H1 (cell line): Measurements from ENCODE around the gene OR52R1. TPM values are rescaled to one million over a fixed set of nuclear protein-coding genes. Genes with fewer than 3 reads are reported as not detected.

Source experiments
- CTCF ChIA-PET: fragments of 300-600 bp; sonication (Branson Sonifier 250); formaldehyde crosslinking; loops from one replicate; lab custom pipeline; 2021; ENCODE audit not compliant: partially characterized antibody; lab: Charles Lee
- POLR2A ChIA-PET: fragments of 300-600 bp; sonication (Branson Sonifier 250); formaldehyde crosslinking; loops from one replicate; lab custom pipeline; 2021; ENCODE audit warnings: inconsistent platforms; ENCODE audit not compliant: partially characterized antibody; lab: Charles Lee
- DNase-seq, 2 experiments: peaks; one replicate each; pipeline versions ENCODE4 v3.0.0 to v3.0.0-alpha.2; 2010 to 2022; ENCODE audit warnings: low spot score in 2 of 2, low read depth in 1 of 2, mixed read lengths in 1 of 2
- FAIRE-seq: peaks from 2 replicates; lab custom pipeline; 2011; peaks lifted over from hg19 to GRCh38; lab: Jason Lieb, UNC
- H2AFZ ChIP-seq: 2 replicates; pipeline ENCODE4 v1.8.1; 2012; ENCODE audit warnings: low read length, inconsistent platforms
- H2AK5ac ChIP-seq: 2 replicates; pipeline ENCODE4 v1.6.1; 2013; ENCODE audit warnings: low read depth, low read length
- H2BK120ac ChIP-seq: replicated peaks from 2 replicates; pipeline ENCODE3; 2013; ENCODE audit warnings: low read depth, low read length, inconsistent platforms
- H2BK12ac ChIP-seq: 2 replicates; pipeline ENCODE4 v1.6.1; 2013; ENCODE audit warnings: low read depth, low read length
- H2BK15ac ChIP-seq: 2 replicates; pipeline ENCODE4 v1.6.1; 2013; ENCODE audit warnings: low read length
- H2BK20ac ChIP-seq: 2 replicates; pipeline ENCODE4 v1.6.1; 2013; ENCODE audit warnings: low read length
- H2BK5ac ChIP-seq: 2 replicates; pipeline ENCODE4 v1.6.1; 2013; ENCODE audit warnings: low read depth, low read length
- H3K14ac ChIP-seq: 2 replicates; pipeline ENCODE4 v1.6.1; 2013; ENCODE audit warnings: inconsistent platforms; ENCODE audit not compliant: insufficient read length
- H3K18ac ChIP-seq: 2 replicates; pipeline ENCODE4 v1.6.1; 2013; ENCODE audit warnings: low read length; ENCODE audit errors: extremely low read depth
- H3K23ac ChIP-seq: 2 replicates; pipeline ENCODE4 v1.6.1; 2013; ENCODE audit warnings: inconsistent platforms; ENCODE audit not compliant: insufficient read length
- H3K23me2 ChIP-seq: 2 replicates; pipeline ENCODE4 v1.6.1; 2013; ENCODE audit warnings: low read depth, low read length
- H3K27ac ChIP-seq: 2 replicates; pipeline ENCODE4 v1.6.1; 2011; ENCODE audit warnings: low read depth, low read length, inconsistent platforms
- H3K27me3 ChIP-seq, 4 experiments: replicated peaks in 1 of 4; 1 replicate in 1 of 4; 2 replicates in 3 of 4; pipeline versions ENCODE4 v1.6.1 to v1.8.1; 2011 to 2013; ENCODE audit warnings: low read length in 3 of 4, mild to moderate bottlenecking in 3 of 4, inconsistent platforms in 2 of 4, mixed read lengths in 2 of 4, moderate library complexity in 1 of 4; ENCODE audit not compliant: control insufficient read depth in 3 of 4, insufficient read depth in 3 of 4; ENCODE audit errors: extremely low read depth in 1 of 4
- H3K36me3 ChIP-seq, 4 experiments: 2 replicates each; pipeline versions ENCODE4 v1.6.1 to v1.8.1; 2011 to 2013; ENCODE audit warnings: mild to moderate bottlenecking in 4 of 4, low read length in 3 of 4, moderate library complexity in 2 of 4, control low read depth in 1 of 4, inconsistent platforms in 1 of 4; ENCODE audit not compliant: insufficient read depth in 4 of 4, control insufficient read depth in 2 of 4
- H3K4ac ChIP-seq: replicated peaks from 2 replicates; pipeline ENCODE3; 2013; ENCODE audit warnings: low read length, low read depth, mixed read lengths, inconsistent platforms; ENCODE audit not compliant: insufficient read length
- H3K4me1 ChIP-seq, 4 experiments: replicated peaks in 1 of 4; 1 replicate in 1 of 4; 2 replicates in 3 of 4; pipeline versions ENCODE4 v1.6.1 to v1.8.1; 2011 to 2013; ENCODE audit warnings: low read length in 3 of 4, inconsistent platforms in 2 of 4, mixed read lengths in 1 of 4; ENCODE audit not compliant: insufficient read depth in 4 of 4, control insufficient read depth in 3 of 4
- H3K4me2 ChIP-seq, 2 experiments: 2 replicates each; pipeline versions ENCODE4 v1.6.1 to v1.8.1; 2011 to 2013; ENCODE audit warnings: low read depth in 2 of 2, low read length in 2 of 2, control low read depth in 1 of 2, inconsistent platforms in 1 of 2, mild to moderate bottlenecking in 1 of 2; ENCODE audit not compliant: insufficient read depth in 1 of 2
- H3K4me3 ChIP-seq, 4 experiments: fragments of 200-600, 300-600 bp in 1 of 4; sonication (generic), shearing (Covaris generic), sonication (Bioruptor Twin) in 1 of 4; 2 replicates each; pipeline versions ENCODE4 v1.5.1 to v1.8.1; 2011 to 2016; ENCODE audit warnings: low read length in 4 of 4, low read depth in 3 of 4, control low read depth in 2 of 4, inconsistent platforms in 2 of 4, mild to moderate bottlenecking in 2 of 4, mixed read lengths in 1 of 4, moderate library complexity in 1 of 4; ENCODE audit not compliant: insufficient read depth in 2 of 4; ENCODE audit errors: extremely low read depth in 1 of 4
- H3K56ac ChIP-seq: replicated peaks from 2 replicates; pipeline ENCODE3; 2013; ENCODE audit warnings: low read depth, mild to moderate bottlenecking, mixed read lengths, low read length, inconsistent platforms; ENCODE audit not compliant: insufficient read length
- H3K79me1 ChIP-seq: 2 replicates; pipeline ENCODE4 v1.6.1; 2013; ENCODE audit warnings: low read depth, low read length, control low read depth
- H3K79me2 ChIP-seq, 2 experiments: 2 replicates each; pipeline versions ENCODE4 v1.6.1 to v1.8.1; 2012 to 2013; ENCODE audit warnings: low read length in 2 of 2, mild to moderate bottlenecking in 2 of 2, inconsistent platforms in 1 of 2; ENCODE audit not compliant: insufficient read depth in 2 of 2, control insufficient read depth in 1 of 2
- H3K9ac ChIP-seq, 4 experiments: replicated peaks in 1 of 4; 1 replicate in 1 of 4; 2 replicates in 3 of 4; pipeline versions ENCODE4 v1.6.1 to v1.8.1; 2011 to 2013; ENCODE audit warnings: low read depth in 3 of 4, low read length in 3 of 4, control low read depth in 2 of 4, mild to moderate bottlenecking in 2 of 4, moderate library complexity in 2 of 4, inconsistent platforms in 1 of 4; ENCODE audit errors: extremely low read depth in 1 of 4
- H3K9me3 ChIP-seq, 2 experiments: 2 replicates each; pipeline versions ENCODE4 v1.6.1 to v1.8.1; 2012 to 2013; ENCODE audit warnings: mild to moderate bottlenecking in 2 of 2, moderate library complexity in 2 of 2, control low read depth in 1 of 2, inconsistent platforms in 1 of 2, low read depth in 1 of 2, low read length in 1 of 2, mixed read lengths in 1 of 2; ENCODE audit not compliant: insufficient read depth in 2 of 2
- H4K20me1 ChIP-seq, 2 experiments: replicated peaks in 1 of 2; 2 replicates each; pipeline versions ENCODE3 to v1.8.1; 2011 to 2013; ENCODE audit warnings: inconsistent platforms in 2 of 2, low read length in 2 of 2, mild to moderate bottlenecking in 1 of 2; ENCODE audit not compliant: insufficient read depth in 2 of 2, control insufficient read depth in 1 of 2
- H4K5ac ChIP-seq: 2 replicates; pipeline ENCODE4 v1.6.1; 2013; ENCODE audit warnings: low read length, low read depth, mixed read lengths, inconsistent platforms; ENCODE audit not compliant: insufficient read length
- H4K8ac ChIP-seq: 2 replicates; pipeline ENCODE4 v1.8.0; 2013; ENCODE audit warnings: mild to moderate bottlenecking, moderate library complexity, low read length, inconsistent platforms; ENCODE audit not compliant: insufficient read depth; ENCODE audit errors: extremely low read depth
- H4K91ac ChIP-seq: replicated peaks from 2 replicates; pipeline ENCODE3; 2013; ENCODE audit warnings: low read length, mixed read lengths, inconsistent platforms; ENCODE audit not compliant: insufficient read length
- CHD1 ChIP-seq: IDR thresholded peaks from 2 replicates; pipeline ENCODE4 v1.6.1; 2012; ENCODE audit warnings: low read depth, low read length, improper control_type of control experiment
- E2F6 ChIP-seq: IDR thresholded peaks from 2 replicates; pipeline ENCODE4 v1.6.1; 2012; ENCODE audit warnings: inconsistent platforms
- EGR1 ChIP-seq: IDR thresholded peaks from 2 replicates; pipeline ENCODE4 v1.6.1; 2011; ENCODE audit warnings: low read depth, low read length, borderline replicate concordance
- POLR2A ChIP-seq, 2 experiments: IDR thresholded peaks; 1 replicate in 1 of 2; 2 replicates in 1 of 2; pipeline ENCODE4 v1.6.1; 2011; ENCODE audit warnings: low read depth in 2 of 2, low read length in 2 of 2, mild to moderate bottlenecking in 2 of 2; ENCODE audit errors: control extremely low read depth in 1 of 2
- RAD21 ChIP-seq, 2 experiments: IDR thresholded peaks in 1 of 2; conservative IDR thresholded peaks in 1 of 2; 2 replicates each; pipeline ENCODE4 v1.6.1; 2011; ENCODE audit warnings: low read depth in 2 of 2, low read length in 2 of 2, improper control_type of control experiment in 1 of 2, inconsistent platforms in 1 of 2, mild to moderate bottlenecking in 1 of 2, moderate library complexity in 1 of 2
- RXRA ChIP-seq: IDR thresholded peaks from 2 replicates; pipeline ENCODE4 v1.6.1; 2011; ENCODE audit warnings: low read depth, mild to moderate bottlenecking, low read length, moderate library complexity; ENCODE audit not compliant: insufficient read depth
- SIN3A ChIP-seq, 2 experiments: IDR thresholded peaks in 1 of 2; conservative IDR thresholded peaks in 1 of 2; 2 replicates each; pipeline ENCODE4 v1.6.1; 2011 to 2012; ENCODE audit warnings: low read length in 2 of 2, improper control_type of control experiment in 1 of 2, low read depth in 1 of 2, mild to moderate bottlenecking in 1 of 2
- USF2 ChIP-seq: IDR thresholded peaks from 2 replicates; pipeline ENCODE4 v1.6.1; 2011; ENCODE audit warnings: low read length, improper control_type of control experiment
- YY1 ChIP-seq: IDR thresholded peaks from 2 replicates; pipeline ENCODE4 v1.6.1; 2011; ENCODE audit warnings: low read depth, mild to moderate bottlenecking, low read length
- polyA plus RNA-seq, 7 experiments: library from polyadenylated mRNA; depleted of rRNA in 3 of 7; stranded (reverse) in 5 of 7; unstranded in 2 of 7; fragments of >200 nt in 5 of 7; fragments of 200-250 nt in 2 of 7; gene quantifications; 1 replicate in 5 of 7; 2 replicates in 1 of 7; 4 replicates in 1 of 7; pipeline versions ENCODE4 v1.2.1 to v1.2.3, GENCODE V29; 2011 to 2013; ENCODE audit warnings: missing spikeins in 2 of 7, mixed read lengths in 2 of 7
- total RNA-seq: library from RNA; stranded (reverse); fragmentation: NEBNext Ultra II Directional; extraction: Animal tissue kit (Norgen Biotek cat#: 25700); gene quantifications from 2 replicates; pipeline ENCODE4 v1.2.1, GENCODE V29; 2021
- TF ChIP-seq, protein P1 (sequence below), 3 experiments: IDR thresholded peaks; 1 replicate in 2 of 3; 2 replicates in 1 of 3; pipeline versions ENCODE4 v1.5.1 to v1.6.1; 2011; ENCODE audit warnings: low read length in 3 of 3, mild to moderate bottlenecking in 3 of 3, inconsistent platforms in 2 of 3, low read depth in 1 of 3, moderate library complexity in 1 of 3; ENCODE audit not compliant: insufficient read depth in 1 of 3; ENCODE audit errors: control extremely low read depth in 1 of 3

The OR52R1 gene
- total and polyA plus RNA-seq, 2 of the 8 experiments (the other 6 are each of a cell fraction or from before 2014, with no cell fraction given): not detected

GRCh38 chr11:4768094-4768493 lies 36.1 kb downstream of the OR52R1 start:
- Histone ChIP-seq H3K79me1 (no peaks in the 10 kb centered on the region), H2BK120ac (no peak overlapping the region), H4K5ac (no peak overlapping the region), H3K23me2 (no peaks in the 10 kb centered on the region), H3K27ac (no peak overlapping the region), H3K4me1 (no peaks in the 10 kb centered on the region), H3K14ac (no peak overlapping the region), H2AK5ac (no peak overlapping the region), H3K4ac (no peak overlapping the region), H3K27me3 (no peaks in the 10 kb centered on the region), H3K9me3 (no peaks in the 10 kb centered on the region), H3K4me2 (no peak overlapping the region), H4K20me1 (no peaks in the 10 kb centered on the region), H4K91ac (no peak overlapping the region), H3K36me3 (no peaks in the 10 kb centered on the region), H2BK15ac (no peak overlapping the region), H3K9ac (no peak overlapping the region), H2BK5ac (no peak overlapping the region), H2AFZ (no peak overlapping the region), H4K8ac (no peak overlapping the region), H3K56ac (no peak overlapping the region), H3K23ac (no peak overlapping the region), H3K4me3 (no peak overlapping the region), H3K79me2 (no peaks in the 10 kb centered on the region), H2BK20ac (no peak overlapping the region), H3K18ac (no peak overlapping the region), H2BK12ac (no peak overlapping the region)
- ChIA-PET POLR2A (no interaction called here), CTCF (interaction anchor here (0.6 to 1.7 kb wide), 3 partner anchors 29 to 64 kb away, joined by 3 to 4 read pairs (median 3); no protein-coding TSS in a partner anchor)
- DNase-seq: no peak
- FAIRE-seq: no peak
- TF ChIP-seq, protein P1, sequence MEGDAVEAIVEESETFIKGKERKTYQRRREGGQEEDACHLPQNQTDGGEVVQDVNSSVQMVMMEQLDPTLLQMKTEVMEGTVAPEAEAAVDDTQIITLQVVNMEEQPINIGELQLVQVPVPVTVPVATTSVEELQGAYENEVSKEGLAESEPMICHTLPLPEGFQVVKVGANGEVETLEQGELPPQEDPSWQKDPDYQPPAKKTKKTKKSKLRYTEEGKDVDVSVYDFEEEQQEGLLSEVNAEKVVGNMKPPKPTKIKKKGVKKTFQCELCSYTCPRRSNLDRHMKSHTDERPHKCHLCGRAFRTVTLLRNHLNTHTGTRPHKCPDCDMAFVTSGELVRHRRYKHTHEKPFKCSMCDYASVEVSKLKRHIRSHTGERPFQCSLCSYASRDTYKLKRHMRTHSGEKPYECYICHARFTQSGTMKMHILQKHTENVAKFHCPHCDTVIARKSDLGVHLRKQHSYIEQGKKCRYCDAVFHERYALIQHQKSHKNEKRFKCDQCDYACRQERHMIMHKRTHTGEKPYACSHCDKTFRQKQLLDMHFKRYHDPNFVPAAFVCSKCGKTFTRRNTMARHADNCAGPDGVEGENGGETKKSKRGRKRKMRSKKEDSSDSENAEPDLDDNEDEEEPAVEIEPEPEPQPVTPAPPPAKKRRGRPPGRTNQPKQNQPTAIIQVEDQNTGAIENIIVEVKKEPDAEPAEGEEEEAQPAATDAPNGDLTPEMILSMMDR (IDR thresholded peaks at IDR 0.05; ENCODE audit: control extremely low read depth in 1 of 3, insufficient read depth in 1 of 3, low read depth in 1 of 3, low read length in 3 of 3): no peak
- TF ChIP-seq CHD1: no peak
- no peak for TF ChIP-seq POLR2A (IDR thresholded peaks at IDR 0.05; ENCODE audit: control extremely low read depth in 1 of 2, low read depth in 2 of 2, low read length in 2 of 2)
- TF ChIP-seq SIN3A (conservative IDR thresholded peaks at IDR 0.05 in 1 of 2, IDR thresholded peaks at IDR 0.05 in 1 of 2; ENCODE audit: low read depth in 1 of 2, low read length in 2 of 2): no peak
- TF ChIP-seq YY1: no peak
- TF ChIP-seq RAD21 (IDR thresholded peaks at IDR 0.05 in 1 of 2, conservative IDR thresholded peaks at IDR 0.05 in 1 of 2; ENCODE audit: low read depth in 2 of 2, low read length in 2 of 2): no peak
- no peak for TF ChIP-seq E2F6
- no peak for TF ChIP-seq EGR1
- no peak for TF ChIP-seq USF2
- no peak for TF ChIP-seq RXRA
